HFF-Myc (cell line): ENCODE data around the gene NBEA.

ENCODE experiments used
- DNase-seq: peaks from one replicate; pipeline ENCODE4 v3.0.0-alpha.2; 2011; ENCODE audit warnings: low read depth; ENCODE audit errors: extremely low read depth
- H3K4me3 ChIP-seq: replicated peaks from 2 replicates; pipeline ENCODE4 v1.5.1; 2011; ENCODE audit warnings: low read depth, mild to moderate bottlenecking, control low read depth, low read length
- CTCF ChIP-seq: IDR thresholded peaks from 2 replicates; pipeline ENCODE4 v1.5.1; 2012; ENCODE audit warnings: mild to moderate bottlenecking, low read depth, low read length, control low read depth; ENCODE audit errors: missing control alignments

Gene NBEA

DNA sequence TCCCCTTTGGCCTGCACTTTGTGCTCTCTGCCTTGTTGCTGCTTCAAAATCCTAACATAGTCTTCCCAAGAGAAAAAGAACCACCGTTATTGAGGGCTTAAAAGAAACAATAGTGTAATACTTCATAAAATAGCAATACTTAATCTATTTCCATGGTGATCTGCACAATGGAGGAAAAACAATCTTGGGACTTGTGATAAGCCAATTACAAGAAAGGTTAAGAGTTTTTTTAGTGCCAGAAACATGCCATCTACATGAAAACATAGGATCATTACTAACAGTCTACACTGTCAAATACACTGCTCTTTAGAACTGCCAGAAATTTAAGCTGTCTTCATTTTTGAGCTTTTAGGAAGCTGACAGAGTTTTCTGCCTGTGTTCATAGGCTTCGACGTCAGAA is 588.5 kb downstream of the NBEA start:
- DNase-seq, result no peak
- no peak for TF ChIP-seq CTCF
- no peak overlapping the region for H3K4me3 ChIP-seq

DNA sequence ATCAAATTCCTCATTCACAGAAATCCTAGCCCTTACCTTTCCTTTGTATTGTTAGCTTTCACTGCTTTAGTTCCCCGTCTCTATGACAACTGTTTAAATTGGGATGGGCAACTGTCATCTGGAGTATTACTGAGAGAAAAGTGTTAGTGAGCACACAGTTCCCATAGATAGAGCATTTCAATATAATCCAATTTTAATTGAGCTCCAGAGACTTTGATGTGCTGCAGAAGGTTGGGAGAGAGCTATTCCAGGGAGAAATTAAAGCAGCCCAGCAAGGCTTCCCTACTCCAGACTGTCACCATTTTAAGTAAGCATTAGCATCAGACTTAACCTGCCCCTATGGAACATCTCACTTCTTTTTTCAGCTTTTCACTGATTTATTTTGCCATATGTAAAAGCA is 589.5 kb downstream of the NBEA start:
- no peak overlapping the region for H3K4me3 ChIP-seq

DNA sequence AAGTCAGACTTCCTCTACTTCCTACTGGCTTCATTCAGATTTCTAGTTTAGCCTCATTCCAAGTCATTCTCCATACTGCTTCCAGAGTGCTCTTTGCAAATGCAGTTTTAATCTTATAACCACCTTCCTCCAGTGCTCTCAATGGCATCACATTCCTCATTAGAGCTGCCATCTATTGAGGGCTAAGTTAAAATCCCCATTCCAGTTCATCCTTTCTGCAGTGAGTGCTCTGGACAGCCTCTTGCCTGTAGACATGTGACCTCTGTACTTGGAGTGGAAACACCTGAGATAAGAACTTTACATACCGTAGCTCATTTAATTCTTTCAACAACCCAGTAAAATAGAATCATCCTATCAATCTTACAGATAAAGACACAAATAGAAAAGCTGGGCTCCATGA is 592.3 kb downstream of the NBEA start:
- TF ChIP-seq CTCF, result no peak
- DNase-seq, result no peak
- H3K4me3 ChIP-seq, result no peak overlapping the region

More for the DNA sequence above, 589.5 kb downstream of the NBEA start:
- DNase-seq, result no peak
- no peak for TF ChIP-seq CTCF

DNA sequence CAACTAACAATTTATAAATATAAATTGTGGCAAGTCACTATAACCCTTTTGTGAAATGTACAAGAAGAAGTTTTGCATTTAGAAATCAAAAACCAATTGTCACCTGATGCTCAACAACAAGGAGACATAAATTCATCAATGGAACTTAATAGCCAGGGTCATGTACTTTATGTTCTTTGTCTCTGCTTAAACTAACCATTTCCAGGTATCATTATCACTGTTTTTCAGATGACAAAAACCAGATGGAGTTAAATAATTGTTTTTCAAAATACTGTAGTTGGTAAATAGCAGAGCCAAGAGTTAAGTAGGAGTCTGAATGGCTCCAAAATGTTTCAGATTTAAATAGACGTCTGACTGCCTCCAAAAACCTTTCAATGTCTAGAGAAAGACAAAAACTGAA is 606.7 kb downstream of the NBEA start:
- TF ChIP-seq CTCF, result no peak
- DNase-seq, result no peak
- H3K4me3 ChIP-seq, result no peak overlapping the region

DNA sequence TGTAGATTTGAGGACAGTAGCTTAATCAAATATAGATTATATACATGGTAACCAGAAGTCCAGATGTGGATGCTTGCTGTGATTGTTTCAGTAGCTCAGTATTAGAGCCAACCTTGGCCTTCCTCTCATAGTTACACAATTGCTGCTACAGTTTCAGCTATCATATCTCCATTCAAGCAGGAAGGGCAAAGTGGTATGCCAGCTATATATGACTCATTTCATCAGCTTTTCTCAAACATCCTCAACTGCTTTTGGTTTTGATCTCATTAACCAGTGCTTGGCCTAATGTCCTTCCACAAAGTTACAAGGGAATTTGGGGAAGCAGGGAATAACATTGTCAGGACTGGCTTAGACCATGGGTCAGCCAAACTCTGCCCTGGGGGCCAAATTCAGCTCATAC is 607.4 kb downstream of the NBEA start:
- H3K4me3 ChIP-seq, result no peak overlapping the region
- no peak for TF ChIP-seq CTCF
- peak; percentile 25 for DNase-seq

DNA sequence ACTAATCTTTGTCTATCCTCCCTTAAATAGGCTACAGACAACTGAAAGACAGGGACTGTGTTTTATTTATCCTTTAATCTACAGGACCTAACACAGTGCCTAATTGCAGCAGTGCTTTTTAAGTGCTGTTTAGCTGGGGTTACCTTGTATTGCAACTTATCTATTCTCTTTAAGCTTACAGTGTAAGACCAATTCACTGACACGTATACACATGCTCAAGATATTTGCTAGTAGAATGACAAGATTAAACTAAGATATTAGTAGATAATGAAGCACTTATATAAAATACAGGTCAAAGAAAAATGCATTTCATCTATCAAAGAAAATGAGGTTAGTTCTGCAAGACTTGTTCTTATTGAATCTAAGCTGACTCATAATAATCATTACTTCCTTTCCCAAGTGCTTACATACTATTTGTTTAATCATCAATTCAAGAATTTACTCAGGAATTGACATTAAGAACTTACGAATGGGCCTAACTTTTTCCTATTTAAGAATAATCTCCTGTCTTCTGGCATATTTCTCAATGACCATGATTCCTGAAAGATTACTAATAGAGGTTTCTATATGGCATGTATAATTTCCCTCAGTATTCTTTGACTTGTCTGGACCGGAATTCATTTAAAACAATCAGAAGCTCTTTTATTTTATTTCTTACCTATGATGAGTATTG is 610.2 kb downstream of the NBEA start:
- no peak for DNase-seq
- H3K4me3 ChIP-seq, result no peak overlapping the region
- no peak for TF ChIP-seq CTCF
